Ecto neural progenitor cell (in vitro differentiated cells): ENCODE data around the gene ARHGEF10L.
"Not testable (repeated sequence)": the region's sequence is repeated elsewhere in the genome, so short reads cannot be mapped to it uniquely, and the experiment has no call there.

Experiments used
- DNase-seq: peaks from one replicate; pipeline ENCODE4 v3.0.0-alpha.2; 2018; ENCODE audit warnings: low spot score

The ARHGEF10L gene

DNA sequence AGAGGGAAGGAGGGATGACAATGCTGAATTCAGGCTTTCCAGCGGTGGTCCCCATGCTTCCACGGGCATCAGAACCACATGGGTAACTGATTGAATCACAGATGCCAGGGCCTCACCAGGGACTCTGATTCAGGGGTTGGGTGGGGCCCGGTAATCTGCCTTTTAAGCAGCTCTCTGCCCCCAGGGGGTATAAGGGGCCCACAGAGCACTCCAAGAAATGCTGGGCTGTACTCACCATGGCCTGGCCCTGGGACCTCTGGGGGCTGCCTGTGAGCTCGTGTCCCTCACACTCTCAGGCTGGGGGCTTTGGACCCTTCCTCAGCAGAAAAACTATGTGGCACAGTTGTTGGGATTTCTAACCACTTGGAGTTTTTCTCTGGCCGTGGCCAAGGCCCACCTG is 70.6 kb downstream of the ARHGEF10L start:
- DNase-seq = no peak

GRCh38 chr1:17610713-17611112 is 71.2 kb downstream of the ARHGEF10L start:
- no peak for DNase-seq

GRCh38 chr1:17611991-17612390 is 72.5 kb downstream of the ARHGEF10L start:
- DNase-seq = no peak

DNA sequence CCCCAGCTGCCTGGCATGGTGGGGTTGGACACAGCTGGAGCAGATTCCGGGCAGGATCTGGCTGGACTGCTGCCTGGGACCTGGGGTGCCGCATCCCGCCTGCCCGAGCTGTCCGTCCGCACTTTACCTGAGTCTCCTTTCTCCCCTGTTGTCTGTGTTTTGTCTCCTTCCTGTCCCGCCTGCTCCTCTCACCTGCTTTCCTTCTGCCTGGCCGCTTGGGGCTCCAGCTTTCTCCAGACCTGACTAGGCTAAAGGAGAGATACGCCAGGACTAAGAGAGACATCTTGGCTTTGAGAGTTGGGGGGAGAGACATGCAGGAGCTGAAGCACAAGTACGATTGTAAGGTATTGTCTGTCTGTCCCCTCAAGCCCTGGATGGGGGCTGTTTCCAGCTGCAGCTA is 73.3 kb downstream of the ARHGEF10L start:
- no peak for DNase-seq

DNA sequence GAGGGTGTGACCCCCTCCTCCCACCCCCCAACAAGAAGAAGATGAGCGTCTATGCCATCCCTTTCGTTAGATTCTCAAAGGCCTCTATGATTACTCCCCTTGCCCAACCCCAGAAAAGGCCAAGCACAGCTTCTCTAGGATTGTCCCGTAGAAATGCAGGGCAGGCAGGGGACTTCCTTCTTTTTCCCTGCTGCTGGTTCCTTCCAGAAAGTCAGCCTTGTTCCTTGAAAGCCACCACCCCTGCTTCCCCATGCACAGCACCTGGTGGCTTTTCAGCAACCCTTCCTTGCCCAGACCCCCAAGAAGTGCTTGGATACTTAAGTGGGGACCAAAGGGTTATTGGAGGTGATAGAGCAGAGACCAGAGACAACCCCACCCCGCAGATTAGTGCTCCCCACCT is 75.1 kb downstream of the ARHGEF10L start:
- DNase-seq = no peak

DNA sequence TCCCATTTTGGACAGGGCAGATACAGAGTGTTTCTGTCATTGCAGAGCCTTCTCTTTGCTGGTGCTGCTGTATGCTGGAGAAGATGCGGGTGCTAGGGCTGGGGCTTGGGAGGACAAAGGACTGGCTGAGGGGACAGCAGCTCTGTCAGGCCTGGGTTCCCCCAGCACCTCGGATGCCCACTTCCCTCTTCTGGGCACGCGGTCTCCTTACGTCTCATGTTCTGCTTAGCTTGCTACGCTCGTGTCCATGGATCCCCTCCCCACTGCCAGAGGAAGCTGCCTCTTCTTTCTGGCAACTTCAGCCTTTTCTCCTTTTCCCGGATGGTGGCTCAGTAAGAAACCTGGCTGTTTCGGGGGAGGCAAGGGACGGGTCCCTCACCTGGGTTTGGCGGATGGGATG is 75.7 kb downstream of the ARHGEF10L start:
- no peak for DNase-seq

DNA sequence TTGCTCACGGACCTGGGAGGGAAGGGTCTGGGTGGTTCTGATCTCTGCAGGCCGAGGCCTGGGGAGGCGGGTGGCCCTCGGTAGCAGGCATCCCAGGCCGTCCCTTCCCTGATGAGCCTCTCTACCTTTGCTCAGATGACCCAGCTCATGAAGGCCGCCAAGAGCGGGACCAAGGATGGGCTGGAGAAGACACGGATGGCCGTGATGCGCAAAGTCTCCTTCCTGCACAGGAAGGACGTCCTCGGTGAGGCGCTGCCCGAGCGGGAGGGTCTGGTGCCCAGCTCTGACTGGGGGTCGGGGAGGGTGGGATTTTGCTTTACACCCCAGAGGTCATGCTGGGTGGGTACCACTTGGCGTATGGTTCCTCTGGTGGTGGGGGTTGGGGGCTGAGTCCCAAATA is 76.5 kb downstream of the ARHGEF10L start:
- no peak for DNase-seq

- no peak for DNase-seq
Measured at GRCh38 chr1:17616731-17617279, 77.3 kb downstream of the ARHGEF10L start.

GRCh38 chr1:17617787-17618557 is 78.5 kb downstream of the ARHGEF10L start:
- no peak for DNase-seq

GRCh38 chr1:17618558-17619247 is 79.2 kb downstream of the ARHGEF10L start:
- DNase-seq = no peak

GRCh38 chr1:17620448-17620847 is 81.0 kb downstream of the ARHGEF10L start:
- DNase-seq = no peak

DNA sequence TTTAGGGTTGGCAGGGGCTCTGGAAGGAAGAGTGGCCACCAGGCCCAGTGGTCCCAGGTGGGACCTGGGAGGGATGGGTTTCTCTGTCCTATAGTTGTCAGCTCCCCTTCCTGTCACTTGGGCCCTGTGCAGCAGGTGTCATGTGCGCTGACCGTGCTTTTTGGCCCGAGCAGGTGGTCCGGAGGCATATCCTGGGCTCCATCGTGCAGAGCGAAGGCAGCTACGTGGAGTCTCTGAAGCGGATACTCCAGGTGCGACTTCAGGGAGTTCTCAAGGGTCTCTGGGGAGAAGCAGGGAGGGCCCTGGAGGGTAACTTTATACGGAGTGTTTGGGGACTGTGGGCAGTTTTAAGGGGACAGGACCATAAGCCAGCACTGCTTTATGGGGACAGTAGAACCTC is 82.2 kb downstream of the ARHGEF10L start:
- no peak for DNase-seq

DNA sequence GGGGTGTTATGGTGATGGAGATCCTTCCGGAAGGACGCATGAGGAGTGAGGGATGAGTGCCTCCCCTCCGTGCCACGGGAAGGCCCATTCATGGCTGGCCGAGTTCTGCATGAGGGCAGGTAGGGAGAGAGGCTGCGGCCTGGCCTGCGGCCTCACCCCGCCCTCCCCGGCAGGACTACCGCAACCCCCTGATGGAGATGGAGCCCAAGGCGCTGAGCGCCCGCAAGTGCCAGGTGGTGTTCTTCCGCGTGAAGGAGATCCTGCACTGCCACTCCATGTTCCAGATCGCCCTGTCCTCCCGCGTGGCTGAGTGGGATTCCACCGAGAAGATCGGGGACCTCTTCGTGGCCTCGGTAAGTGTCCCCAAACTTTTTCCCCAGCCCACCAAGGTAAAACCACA is 83.3 kb downstream of the ARHGEF10L start:
- no peak for DNase-seq

- no peak for DNase-seq
Measured at GRCh38 chr1:17624611-17625233, 85.2 kb downstream of the ARHGEF10L start.

DNA sequence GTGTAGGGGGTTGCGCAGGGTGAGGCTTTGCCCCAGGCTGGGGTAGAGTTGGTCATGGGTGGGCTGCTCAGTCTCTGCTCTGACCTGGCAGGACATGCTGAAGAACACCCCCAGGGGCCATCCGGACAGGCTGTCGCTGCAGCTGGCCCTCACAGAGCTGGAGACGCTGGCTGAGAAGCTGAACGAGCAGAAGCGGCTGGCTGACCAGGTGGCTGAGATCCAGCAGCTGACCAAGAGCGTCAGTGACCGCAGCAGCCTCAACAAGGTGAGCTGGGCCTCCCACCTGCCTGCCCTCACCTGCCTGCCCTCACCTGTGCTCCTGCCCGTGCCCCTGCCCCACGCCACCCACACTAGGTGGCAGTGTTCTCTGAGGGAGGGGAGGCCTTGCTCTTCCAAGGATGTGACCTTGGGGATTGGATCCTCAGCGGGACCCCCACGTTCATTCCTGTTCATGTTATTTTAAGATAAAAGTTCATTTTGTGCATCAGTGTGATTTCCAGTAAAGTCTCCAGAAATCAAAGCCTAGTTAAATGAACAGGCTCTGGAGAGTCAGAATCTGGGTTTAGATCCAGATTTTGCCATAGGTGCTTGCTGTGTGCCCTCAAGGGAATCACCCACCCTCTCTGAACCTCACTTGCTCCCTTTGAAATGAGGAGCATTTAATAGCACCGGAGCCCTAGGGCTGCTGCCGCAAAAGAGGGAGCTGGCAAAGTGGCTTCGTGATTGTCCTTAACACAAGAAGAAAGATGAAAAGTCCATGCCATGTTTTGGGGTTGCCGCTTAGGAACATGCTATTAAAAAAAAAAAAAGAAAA is 87.9 kb downstream of the ARHGEF10L start:
- no peak for DNase-seq

- DNase-seq = not testable (repeated sequence)
Measured at GRCh38 chr1:17629046-17629445, 89.5 kb downstream of the ARHGEF10L start.

DNA sequence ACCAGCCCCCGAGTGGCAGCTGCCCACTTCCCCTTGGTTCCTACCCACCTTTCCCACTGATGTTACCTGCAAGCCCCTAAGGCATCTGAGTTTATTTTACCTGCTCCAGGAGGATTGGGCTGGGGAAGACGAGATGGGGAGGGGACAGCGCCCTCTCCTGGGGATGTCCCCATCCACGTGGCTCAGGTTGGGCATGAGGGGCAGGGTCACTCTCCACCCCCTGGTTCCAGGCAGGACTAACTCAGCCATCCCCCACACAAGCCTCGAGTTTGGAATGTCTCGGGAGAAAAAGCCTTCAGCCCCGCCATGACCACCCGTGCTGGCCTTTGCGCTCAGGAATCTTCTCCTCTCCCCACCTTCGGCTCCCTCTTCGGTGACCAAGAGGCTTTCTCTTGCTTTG is 90.0 kb downstream of the ARHGEF10L start:
- DNase-seq = no peak

- no peak for DNase-seq
Measured at GRCh38 chr1:17630048-17630830, 90.7 kb downstream of the ARHGEF10L start.

- no peak for DNase-seq
Measured at GRCh38 chr1:17630986-17631385, 91.5 kb downstream of the ARHGEF10L start.

GRCh38 chr1:17631410-17631809 is 91.9 kb downstream of the ARHGEF10L start:
- no peak for DNase-seq

DNA sequence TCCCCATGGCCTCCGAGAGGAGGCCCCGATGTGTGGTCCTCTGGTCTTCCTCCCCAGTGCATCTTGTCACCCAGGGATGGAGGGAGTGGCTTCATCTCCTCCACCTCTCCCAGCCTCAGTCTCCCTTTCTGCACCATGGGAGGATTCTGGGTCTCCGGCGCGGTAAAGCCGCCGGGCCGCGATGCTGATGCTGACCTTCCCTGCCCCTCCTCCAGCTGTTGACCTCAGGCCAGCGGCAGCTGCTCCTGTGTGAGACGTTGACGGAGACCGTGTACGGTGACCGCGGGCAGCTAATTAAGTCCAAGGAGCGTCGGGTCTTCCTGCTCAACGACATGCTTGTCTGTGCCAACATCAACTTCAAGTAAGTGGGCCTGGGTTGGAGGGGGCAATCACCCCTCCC is 92.6 kb downstream of the ARHGEF10L start:
- no peak for DNase-seq
